ENCODE measurements around the gene TM7SF2.

- TF ChIP-seq CTCF (conservative IDR thresholded peaks at IDR 0.05; ENCODE audit: low read length) (no peak), EZH2phosphoT487 (IDR thresholded peaks at IDR 0.05; ENCODE audit: borderline replicate concordance) (no peak)
These were observed 39.7 kb downstream of the TM7SF2 start for GRCh38 chr11:65151331-65151899.
